PC-9 (cell line): ENCODE measurements around the gene ADCY2. TPM values are rescaled to one million over a fixed set of nuclear protein-coding genes. Genes with fewer than 3 reads are reported as not detected.

ENCODE experiments used
- BruUV-seq: library from RNA; stranded (reverse); fragments of 400-500 nt; replicated peaks from 2 replicates; lab custom pipeline; 2021; lab: Mats Ljungman, UMichigan
- CTCF ChIA-PET: fragments of 300-600 bp; sonication (Branson Sonifier 250); formaldehyde crosslinking; loops from one replicate; lab custom pipeline; 2022; ENCODE audit warnings: antibody characterized with exemption; lab: Charles Lee
- POLR2A ChIA-PET: fragments of 300-600 bp; sonication (Branson Sonifier 250); formaldehyde crosslinking; loops from one replicate; lab custom pipeline; 2022; ENCODE audit warnings: antibody characterized with exemption; ENCODE audit not compliant: unreplicated experiment; lab: Charles Lee
- DNase-seq, 2 experiments: peaks; one replicate each; pipeline versions ENCODE4 v3.0.0 to v3.0.0-alpha.2; 2015 to 2022; ENCODE audit warnings: mixed read lengths in 1 of 2
- H2AFZ ChIP-seq: fragments of 200-600 bp; sonication (generic); 2 replicates; pipeline ENCODE4 v1.8.1; 2017; ENCODE audit warnings: antibody characterized with exemption
- H3F3A ChIP-seq: fragments of 200-600 bp; sonication (generic); 2 replicates; pipeline ENCODE4 v1.8.1; 2017; ENCODE audit warnings: antibody characterized with exemption, mild to moderate bottlenecking, low read depth; ENCODE audit not compliant: insufficient read depth
- H3K27ac ChIP-seq: fragments of 200-600 bp; sonication (generic); 2 replicates; pipeline ENCODE4 v1.6.1; 2016; ENCODE audit warnings: mixed run types
- H3K27me3 ChIP-seq: fragments of 200-600 bp; sonication (generic); 2 replicates; pipeline ENCODE4 v1.6.1; 2016; ENCODE audit warnings: low read depth, mixed run types; ENCODE audit not compliant: insufficient read depth
- H3K36me3 ChIP-seq: fragments of 200-600 bp; sonication (generic); 2 replicates; pipeline ENCODE4 v1.6.1; 2016; ENCODE audit warnings: low read depth, mixed run types
- H3K4me1 ChIP-seq: fragments of 200-600 bp; sonication (generic); replicated peaks from 2 replicates; pipeline ENCODE4 v1.6.1; 2016; ENCODE audit warnings: mixed run types; ENCODE audit not compliant: insufficient read depth
- H3K4me2 ChIP-seq: fragments of 200-600 bp; sonication (generic); 2 replicates; pipeline ENCODE4 v1.6.1; 2017; ENCODE audit warnings: mixed run types
- H3K4me3 ChIP-seq: fragments of 200-600 bp; sonication (generic); 2 replicates; pipeline ENCODE4 v1.6.1; 2016; ENCODE audit warnings: mixed run types
- H3K79me2 ChIP-seq: fragments of 200-600 bp; sonication (generic); 2 replicates; pipeline ENCODE4 v1.6.1; 2017; ENCODE audit warnings: low read depth, mixed run types
- H3K9me2 ChIP-seq: fragments of 200-600 bp; sonication (generic); 2 replicates; pipeline ENCODE4 v1.8.1; 2017; ENCODE audit warnings: mild to moderate bottlenecking; ENCODE audit not compliant: insufficient read depth
- H3K9me3 ChIP-seq: fragments of 200-600 bp; sonication (generic); 2 replicates; pipeline ENCODE4 v1.8.1; 2016; ENCODE audit warnings: low read depth; ENCODE audit not compliant: insufficient read depth
- H4K20me1 ChIP-seq: fragments of 200-600 bp; sonication (generic); 2 replicates; pipeline ENCODE4 v1.8.1; 2017; ENCODE audit not compliant: insufficient read depth
- EZH2 ChIP-seq: fragments of 200-600 bp; sonication (generic); IDR thresholded peaks from 2 replicates; pipeline ENCODE4 v1.8.0; 2017; ENCODE audit warnings: antibody characterized with exemption, low read depth
- intact Hi-C: fragments of 100-400 bp; cut with micrococcal nuclease; formaldehyde crosslinking; loops from one replicate; pipeline ENCODE4 v1.10.0; 2022; ENCODE audit not compliant: unreplicated experiment
- total RNA-seq: library from RNA; stranded (reverse); gene quantifications from 2 replicates; pipeline ENCODE4 v1.2.3, GENCODE V29; 2021
- TF ChIP-seq, protein P1 (sequence below): fragments of 200-600 bp; sonication (generic); conservative IDR thresholded peaks from 2 replicates; pipeline ENCODE4 v1.6.1; 2017; ENCODE audit warnings: mixed run types, antibody characterized with exemption, mild to moderate bottlenecking, moderate library complexity

Gene ADCY2
- total RNA-seq, 1 experiment from 2014 or later: not detected

DNA sequence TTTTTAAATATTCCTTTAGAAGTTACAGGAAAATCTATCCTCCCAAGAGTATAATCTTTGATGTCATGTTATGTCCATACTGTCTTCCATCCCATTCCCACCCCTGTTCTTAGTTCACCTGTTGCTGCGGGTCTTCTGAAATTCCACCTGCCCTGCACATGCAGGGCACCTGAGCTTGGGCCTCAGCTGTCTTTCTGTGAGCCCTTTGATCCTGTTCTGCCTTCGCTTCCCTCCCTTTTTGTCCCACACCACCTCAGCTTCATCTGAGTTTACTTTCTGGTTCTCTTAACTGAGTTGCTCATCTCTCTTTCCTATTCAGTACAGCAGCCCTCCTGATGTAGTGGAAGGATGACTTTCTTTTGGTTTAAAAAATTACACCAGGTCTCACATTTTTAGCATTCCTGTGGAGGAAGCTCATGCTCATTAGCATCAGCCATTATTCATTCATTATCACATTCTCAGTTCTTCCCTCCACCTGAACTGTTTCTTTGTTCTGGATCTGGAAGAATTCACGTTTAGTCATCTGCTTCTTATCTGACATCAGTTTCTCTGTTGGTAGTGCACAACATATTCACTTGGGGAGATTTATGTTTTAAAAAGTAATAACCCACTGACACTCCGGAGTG is 211.0 kb downstream of the ADCY2 start:
- no peak for DNase-seq
- H3K9me3 ChIP-seq: no peaks in the 10 kb centered on the region; the same call in 1 of the 2 replicates
- no peak overlapping the region for H3K27ac ChIP-seq
- no peaks in the 10 kb centered on the region for H3K36me3 ChIP-seq
- no peak overlapping the region for H3K4me3 ChIP-seq
- no peaks in the 10 kb centered on the region for H3K4me1 ChIP-seq
- H3K4me2 ChIP-seq: no peak overlapping the region
- H3F3A ChIP-seq: no peaks in the 10 kb centered on the region
- H2AFZ ChIP-seq: no peak overlapping the region
- no peaks in the 10 kb centered on the region for H4K20me1 ChIP-seq
- peaks cover 15% of the 10 kb centered on the region; the same call in 1 of the 2 replicates for H3K27me3 ChIP-seq
- POLR2A ChIA-PET: no interaction called here
- CTCF ChIA-PET: no interaction called here
- TF ChIP-seq, protein P1, sequence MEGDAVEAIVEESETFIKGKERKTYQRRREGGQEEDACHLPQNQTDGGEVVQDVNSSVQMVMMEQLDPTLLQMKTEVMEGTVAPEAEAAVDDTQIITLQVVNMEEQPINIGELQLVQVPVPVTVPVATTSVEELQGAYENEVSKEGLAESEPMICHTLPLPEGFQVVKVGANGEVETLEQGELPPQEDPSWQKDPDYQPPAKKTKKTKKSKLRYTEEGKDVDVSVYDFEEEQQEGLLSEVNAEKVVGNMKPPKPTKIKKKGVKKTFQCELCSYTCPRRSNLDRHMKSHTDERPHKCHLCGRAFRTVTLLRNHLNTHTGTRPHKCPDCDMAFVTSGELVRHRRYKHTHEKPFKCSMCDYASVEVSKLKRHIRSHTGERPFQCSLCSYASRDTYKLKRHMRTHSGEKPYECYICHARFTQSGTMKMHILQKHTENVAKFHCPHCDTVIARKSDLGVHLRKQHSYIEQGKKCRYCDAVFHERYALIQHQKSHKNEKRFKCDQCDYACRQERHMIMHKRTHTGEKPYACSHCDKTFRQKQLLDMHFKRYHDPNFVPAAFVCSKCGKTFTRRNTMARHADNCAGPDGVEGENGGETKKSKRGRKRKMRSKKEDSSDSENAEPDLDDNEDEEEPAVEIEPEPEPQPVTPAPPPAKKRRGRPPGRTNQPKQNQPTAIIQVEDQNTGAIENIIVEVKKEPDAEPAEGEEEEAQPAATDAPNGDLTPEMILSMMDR: no peak
- TF ChIP-seq EZH2: no peak
- H3K79me2 ChIP-seq: no peaks in the 10 kb centered on the region
- no TSS peak for BruUV-seq
- 0 out of 2 replicates have a peak, but pooled peaks cover 3% of the 10 kb centered on the region for H3K9me2 ChIP-seq
- intact Hi-C loops: no loop called here

DNA sequence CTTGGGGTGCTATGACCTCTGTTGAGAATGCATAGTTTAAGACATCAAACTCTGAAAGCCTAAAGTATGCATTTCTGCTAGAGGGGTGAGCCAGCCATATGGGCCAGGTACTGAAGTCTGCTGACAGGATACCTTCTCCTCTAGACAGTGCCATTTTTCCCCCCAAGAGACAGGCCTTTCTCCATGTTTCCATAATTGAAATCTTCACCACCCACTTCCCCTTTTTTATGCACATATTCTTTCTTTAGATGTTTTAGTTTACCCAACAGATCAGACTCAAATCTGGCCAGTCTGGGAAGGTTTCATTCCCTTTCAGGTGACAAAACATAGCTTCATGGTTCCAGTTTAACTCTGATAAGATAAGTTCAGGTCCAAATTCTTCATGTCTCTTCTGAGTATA is 212.8 kb downstream of the ADCY2 start:
- TF ChIP-seq, protein P1: no peak
- TF ChIP-seq EZH2: no peak
- H3K4me1 ChIP-seq: no peaks in the 10 kb centered on the region
- no peaks in the 10 kb centered on the region for H3K36me3 ChIP-seq
- H3K4me3 ChIP-seq: no peak overlapping the region
- intact Hi-C loops: no loop called here
- H3K27me3 ChIP-seq: peaks cover 5% of the 10 kb centered on the region; the same call in 1 of the 2 replicates
- ChIA-PET CTCF (no interaction called here), POLR2A (interaction anchor here (0.6 kb wide), 1 partner anchor 1887 kb away, joined by 9 read pairs; no protein-coding TSS in a partner anchor)
- H3F3A ChIP-seq: no peaks in the 10 kb centered on the region
- no peak overlapping the region for H3K4me2 ChIP-seq
- H3K9me2 ChIP-seq: no peaks in the 10 kb centered on the region
- no peaks in the 10 kb centered on the region for H3K9me3 ChIP-seq
- no peaks in the 10 kb centered on the region for H4K20me1 ChIP-seq
- H3K27ac ChIP-seq: no peak overlapping the region
- DNase-seq: no peak
- no peaks in the 10 kb centered on the region for H3K79me2 ChIP-seq
- no TSS peak for BruUV-seq
- no peak overlapping the region for H2AFZ ChIP-seq

DNA sequence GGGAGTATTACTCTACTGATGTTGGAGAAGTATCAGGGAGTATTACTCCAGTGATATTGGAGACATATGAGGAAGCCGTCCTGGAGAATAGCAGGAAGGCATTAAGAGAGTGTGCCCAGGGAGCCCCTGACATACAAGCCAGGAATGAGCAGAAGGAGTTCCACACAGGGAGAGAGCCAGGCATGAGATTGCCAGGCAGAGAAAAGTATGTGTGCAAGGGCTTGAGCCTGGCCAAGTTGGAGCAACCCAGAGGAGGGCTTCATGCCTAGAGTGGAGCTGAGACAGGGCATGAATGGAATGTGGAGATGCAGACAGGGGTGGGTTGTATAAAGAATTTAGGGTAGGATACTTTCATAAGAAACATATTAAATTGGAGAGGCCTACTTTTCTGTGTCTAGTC is 213.8 kb downstream of the ADCY2 start:
- Histone ChIP-seq H3K27ac (no peak overlapping the region), H3K79me2 (no peaks in the 10 kb centered on the region), H3K4me2 (no peak overlapping the region), H3K4me1 (no peaks in the 10 kb centered on the region), H3K27me3 (peaks cover 5% of the 10 kb centered on the region; the same call in 1 of the 2 replicates), H3F3A (no peaks in the 10 kb centered on the region), H3K4me3 (no peak overlapping the region), H3K36me3 (no peaks in the 10 kb centered on the region), H2AFZ (no peak overlapping the region), H3K9me3 (no peaks in the 10 kb centered on the region), H3K9me2 (no peaks in the 10 kb centered on the region), H4K20me1 (no peaks in the 10 kb centered on the region)
- CTCF ChIA-PET: no interaction called here
- no peak for DNase-seq
- intact Hi-C loops: no loop called here
- POLR2A ChIA-PET: no interaction called here
- no TSS peak for BruUV-seq
- TF ChIP-seq EZH2: no peak
- TF ChIP-seq, protein P1: no peak
